ENCODE data around the gene NTSR2.

GRCh38 chr2:11719230-11719977 lies 49.4 kb upstream of the NTSR2 start:
- TF ChIP-seq POLR2A (IDR thresholded peaks at IDR 0.05) (no peak), CTCF (IDR thresholded peaks at IDR 0.05) (no peak)

Data from suprapubic skin (tissue), 3 donors.